Activated naive CD4-positive, alpha-beta T cell treated with anti-CD3 and anti-CD28 coated beads, Interleukin-2, amount 50 U/mL, for 24 hours (primary cell): Measurements from ENCODE around the gene AZIN2.
"Not testable (repeated sequence)": the region's sequence is repeated elsewhere in the genome, so short reads cannot be mapped to it uniquely, and the experiment has no call there.

Experiments
- H3K27ac Mint-ChIP-seq: one replicate; pipeline ENCODE4 v1.8.0; 2021; ENCODE audit warnings: mild to moderate bottlenecking, mixed read lengths
- H3K27me3 Mint-ChIP-seq: one replicate; pipeline ENCODE4 v1.8.0; 2021; ENCODE audit warnings: mixed read lengths
- H3K36me3 Mint-ChIP-seq: one replicate; pipeline ENCODE4 v1.8.0; 2021; ENCODE audit warnings: mixed read lengths
- H3K4me1 Mint-ChIP-seq: one replicate; pipeline ENCODE4 v1.8.0; 2021; ENCODE audit warnings: mixed read lengths
- H3K4me3 Mint-ChIP-seq: one replicate; pipeline ENCODE4 v1.8.0; 2021; ENCODE audit warnings: mild to moderate bottlenecking, mixed read lengths
- H3K9me3 Mint-ChIP-seq: one replicate; pipeline ENCODE4 v1.8.0; 2021; ENCODE audit warnings: mixed read lengths

AZIN2 gene

DNA sequence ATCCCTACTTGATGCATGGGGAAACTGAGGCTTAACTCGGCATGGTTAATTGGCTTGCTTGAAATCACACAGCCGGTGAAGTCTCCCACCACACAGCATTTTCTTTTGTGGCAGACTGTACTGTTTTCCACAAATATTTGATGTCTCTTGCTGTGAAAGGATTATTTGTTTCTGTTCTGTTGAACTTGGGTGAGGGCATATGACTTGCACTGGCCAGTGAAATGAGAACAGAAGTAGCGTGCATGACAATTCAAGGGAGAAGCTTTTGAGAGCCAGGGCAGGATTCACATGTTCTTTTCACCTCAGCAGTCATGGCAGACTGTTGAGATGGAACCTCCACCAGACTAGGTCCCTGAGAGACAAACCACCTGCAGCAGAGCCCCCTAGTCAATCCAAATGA lies 32.5 kb upstream of the AZIN2 start:
- Mint-ChIP-seq H3K9me3 (no peaks in the 10 kb centered on the region), H3K27me3 (no peaks in the 10 kb centered on the region), H3K27ac (peak overlapping the region; percentile 23), H3K4me3 (no peak overlapping the region), H3K4me1 (no peaks in the 10 kb centered on the region), H3K36me3 (no peaks in the 10 kb centered on the region)

DNA sequence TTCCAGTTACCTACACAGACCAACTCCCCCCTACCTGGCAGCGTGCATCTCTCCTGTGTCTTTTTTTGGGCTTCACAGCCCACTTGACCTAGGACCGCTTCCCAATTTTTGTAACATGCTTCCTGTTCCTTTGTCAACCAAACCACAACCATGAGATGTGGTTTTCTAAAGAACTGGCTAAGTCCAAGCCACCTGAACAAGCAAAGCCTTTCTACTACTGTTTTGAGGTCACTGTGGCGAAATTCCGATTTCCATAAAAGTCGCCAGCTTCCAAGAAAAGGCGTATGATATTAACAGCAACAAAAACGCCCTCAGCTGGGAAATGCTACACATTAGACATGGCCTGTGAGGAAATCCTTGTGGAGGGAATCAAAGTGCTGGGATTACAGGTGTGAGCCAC lies 31.6 kb upstream of the AZIN2 start:
- H3K9me3 Mint-ChIP-seq: no peaks in the 10 kb centered on the region

GRCh38 chr1:33050221-33051076 lies 30.5 kb upstream of the AZIN2 start:
- H3K36me3 Mint-ChIP-seq: no peaks in the 10 kb centered on the region
- no peaks in the 10 kb centered on the region for H3K27me3 Mint-ChIP-seq

More for the DNA sequence above, 31.6 kb upstream of the AZIN2 start:
- Mint-ChIP-seq H3K4me3 (no peak overlapping the region), H3K27ac (no peak overlapping the region), H3K27me3 (no peaks in the 10 kb centered on the region), H3K36me3 (no peaks in the 10 kb centered on the region), H3K4me1 (no peaks in the 10 kb centered on the region)

DNA sequence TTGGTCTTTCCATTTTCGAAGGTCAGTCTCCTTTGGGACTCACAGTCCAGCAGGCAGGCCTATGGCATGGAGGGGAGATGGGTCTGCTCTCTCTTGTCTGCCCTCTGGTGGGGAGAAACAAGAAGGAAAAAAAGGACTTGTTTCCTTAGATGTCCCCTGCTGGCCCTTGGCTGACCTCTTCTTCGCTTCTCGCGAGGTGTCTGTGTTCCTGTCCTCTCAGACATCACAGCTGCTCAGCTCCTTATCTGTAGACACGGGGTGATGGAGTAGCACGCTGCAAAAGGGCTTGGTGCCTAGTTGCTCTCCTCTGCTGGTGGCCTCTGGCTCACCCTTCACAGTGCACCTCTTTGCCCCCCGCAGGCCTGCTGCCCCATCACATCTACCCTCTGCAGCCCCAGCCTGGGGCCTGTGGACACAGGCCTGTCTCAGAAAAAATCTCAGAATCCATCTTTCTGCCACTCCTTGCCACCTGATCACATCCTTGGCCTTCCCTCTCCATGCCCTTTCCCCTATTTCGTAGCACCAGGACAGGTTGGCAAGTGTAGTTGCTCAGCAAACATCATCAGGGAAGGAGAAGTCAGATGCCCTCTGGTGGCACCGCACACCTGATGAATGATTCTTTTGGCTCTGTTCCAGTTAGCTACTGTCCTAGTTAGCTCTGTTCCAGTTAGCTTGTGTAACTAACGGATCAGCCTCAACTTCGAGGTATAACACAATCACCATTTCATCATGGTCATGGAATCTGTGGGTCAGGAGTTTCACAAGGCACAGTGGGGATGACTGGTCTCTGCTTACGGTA lies 25.5 kb upstream of the AZIN2 start:
- H3K9me3 Mint-ChIP-seq: no peaks in the 10 kb centered on the region
- no peaks in the 10 kb centered on the region for H3K36me3 Mint-ChIP-seq
- no peak overlapping the region for H3K27ac Mint-ChIP-seq
- no peaks in the 10 kb centered on the region for H3K27me3 Mint-ChIP-seq
- no peak overlapping the region for H3K4me3 Mint-ChIP-seq
- H3K4me1 Mint-ChIP-seq: peaks cover 4% of the 10 kb centered on the region

More at GRCh38 chr1:33050221-33051076, 30.5 kb upstream of the AZIN2 start:
- Mint-ChIP-seq H3K9me3 (no peaks in the 10 kb centered on the region), H3K27ac (no peak overlapping the region), H3K4me1 (peaks cover 2% of the 10 kb centered on the region), H3K4me3 (no peak overlapping the region)

DNA sequence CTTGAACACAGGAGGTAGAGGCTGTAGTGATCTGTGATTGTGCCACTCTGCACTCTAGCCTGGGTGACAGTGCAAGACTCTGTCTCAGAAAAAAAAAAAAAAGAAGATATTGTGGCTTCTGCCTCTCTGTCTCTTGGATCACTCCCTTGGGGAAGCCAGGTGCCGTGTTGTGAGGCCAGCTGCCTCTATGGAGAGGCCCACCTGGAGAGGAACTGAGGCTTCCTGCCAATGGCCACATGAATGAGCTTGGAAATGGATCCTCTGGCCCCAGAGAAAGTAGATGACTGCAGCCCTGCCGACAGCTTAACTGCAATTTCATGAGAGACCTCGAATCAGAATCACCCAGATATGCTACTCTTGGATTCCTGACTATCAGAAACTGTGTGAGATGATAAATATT lies 24.5 kb upstream of the AZIN2 start:
- H3K27ac Mint-ChIP-seq: no peak overlapping the region
- H3K36me3 Mint-ChIP-seq: no peaks in the 10 kb centered on the region
- peaks cover 4% of the 10 kb centered on the region for H3K4me1 Mint-ChIP-seq
- H3K27me3 Mint-ChIP-seq: no peaks in the 10 kb centered on the region
- H3K4me3 Mint-ChIP-seq: no peak overlapping the region
- H3K9me3 Mint-ChIP-seq: no peaks in the 10 kb centered on the region

- Mint-ChIP-seq H3K4me3 (no peak overlapping the region), H3K36me3 (no peaks in the 10 kb centered on the region), H3K27ac (no peak overlapping the region), H3K4me1 (peaks cover 4% of the 10 kb centered on the region), H3K9me3 (no peaks in the 10 kb centered on the region), H3K27me3 (no peaks in the 10 kb centered on the region)
These were observed 23.9 kb upstream of the AZIN2 start for GRCh38 chr1:33057095-33057494.

DNA sequence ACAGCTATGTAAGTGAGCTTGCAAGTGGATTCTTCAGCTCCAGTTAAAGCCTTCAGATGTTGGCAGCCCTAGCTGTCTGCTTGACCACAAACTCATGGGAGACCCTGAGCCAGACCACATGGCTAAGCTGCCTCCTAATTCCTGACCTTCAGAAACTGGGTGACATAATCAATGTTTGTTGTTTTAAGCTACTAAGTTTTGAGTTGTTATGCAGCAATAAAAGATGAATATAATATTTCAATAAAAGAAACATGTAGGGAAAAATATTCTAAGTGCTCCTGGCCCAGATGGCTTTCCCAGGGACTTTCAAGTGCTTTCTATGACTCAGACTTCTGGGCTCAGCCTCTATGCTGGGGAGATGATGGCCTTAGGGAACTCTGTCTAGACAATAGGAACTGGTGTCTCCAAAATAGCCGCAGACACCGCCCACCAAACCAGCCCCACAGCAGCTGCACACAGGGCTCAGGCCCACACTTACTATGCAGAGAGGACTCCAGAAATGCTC lies 20.3 kb upstream of the AZIN2 start:
- Mint-ChIP-seq H3K4me1 (peaks cover under 1% of the 10 kb centered on the region), H3K9me3 (peaks cover 11% of the 10 kb centered on the region), H3K27me3 (no peaks in the 10 kb centered on the region), H3K27ac (no peak overlapping the region), H3K36me3 (peaks cover 19% of the 10 kb centered on the region), H3K4me3 (no peak overlapping the region)

DNA sequence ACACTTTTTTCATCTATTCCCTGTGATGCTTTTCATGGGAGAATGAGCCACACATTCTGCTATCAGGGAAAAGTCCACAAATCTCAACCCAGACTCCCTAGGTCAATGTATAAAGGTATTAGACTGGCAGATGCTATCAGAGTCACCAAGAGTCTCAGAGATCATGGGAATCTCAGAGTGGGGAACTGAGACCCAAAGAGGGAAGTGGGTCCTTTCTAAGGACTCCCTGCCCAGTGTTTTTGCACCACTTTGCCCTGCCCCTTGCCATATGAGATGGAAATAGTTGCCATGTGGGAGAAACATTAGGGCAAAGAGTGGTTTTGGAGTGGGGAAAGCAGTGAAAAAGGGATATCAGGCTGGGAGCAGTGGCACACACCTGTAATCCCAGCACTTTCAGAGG lies 19.1 kb upstream of the AZIN2 start:
- H3K36me3 Mint-ChIP-seq: peaks cover 20% of the 10 kb centered on the region
- no peak overlapping the region for H3K27ac Mint-ChIP-seq
- no peaks in the 10 kb centered on the region for H3K27me3 Mint-ChIP-seq
- no peak overlapping the region for H3K4me3 Mint-ChIP-seq
- H3K4me1 Mint-ChIP-seq: no peaks in the 10 kb centered on the region
- peaks cover 23% of the 10 kb centered on the region for H3K9me3 Mint-ChIP-seq

DNA sequence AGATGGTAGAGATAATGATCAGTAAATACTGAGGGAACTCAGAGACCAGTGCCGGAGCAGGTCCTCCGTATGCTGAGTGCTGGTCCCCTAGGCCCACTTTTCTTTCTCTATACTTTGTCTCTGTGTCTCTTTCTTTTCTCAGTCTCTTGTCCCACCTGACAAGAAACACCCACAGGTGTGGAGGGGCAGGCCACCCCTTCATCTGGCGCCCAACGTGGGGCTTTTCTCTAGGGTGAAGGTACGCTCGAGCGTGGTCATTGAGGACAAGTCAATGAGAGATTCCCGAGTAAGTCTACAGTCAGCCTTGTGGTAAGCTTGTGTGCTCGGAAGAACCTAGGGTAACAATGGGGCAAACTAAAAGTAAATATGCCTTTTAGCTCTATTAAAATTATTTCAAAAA lies 16.7 kb upstream of the AZIN2 start:
- H3K36me3 Mint-ChIP-seq: peaks cover 26% of the 10 kb centered on the region
- not testable (repeated sequence) for H3K27me3 Mint-ChIP-seq, H3K4me1 Mint-ChIP-seq, H3K27ac Mint-ChIP-seq, H3K4me3 Mint-ChIP-seq
- peaks cover 33% of the 10 kb centered on the region for H3K9me3 Mint-ChIP-seq

DNA sequence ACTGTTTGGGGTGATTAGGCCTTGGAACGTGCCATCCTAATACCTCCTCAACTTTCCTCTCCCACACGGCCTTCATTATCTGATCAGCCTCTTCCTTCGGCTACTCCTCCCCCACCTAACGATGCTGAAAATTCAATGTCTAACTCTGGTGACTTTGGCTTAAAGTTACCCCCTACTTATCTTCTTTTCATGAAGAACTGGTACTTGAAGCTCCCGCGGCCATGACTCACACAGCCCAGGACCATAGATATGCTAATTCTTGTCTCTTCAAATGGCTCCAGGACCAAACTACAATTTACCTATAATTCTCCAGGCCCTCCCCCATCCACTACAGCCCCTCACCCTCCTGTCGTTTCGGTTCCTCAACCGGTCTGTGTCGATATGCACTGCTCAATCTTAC lies 15.7 kb upstream of the AZIN2 start:
- H3K4me1 Mint-ChIP-seq: no peaks in the 10 kb centered on the region
- H3K4me3 Mint-ChIP-seq: no peak overlapping the region

GRCh38 chr1:33066477-33066876 lies 14.5 kb upstream of the AZIN2 start:
- H3K9me3 Mint-ChIP-seq: peaks cover 33% of the 10 kb centered on the region
- not testable (repeated sequence) for H3K4me3 Mint-ChIP-seq, H3K4me1 Mint-ChIP-seq, H3K27me3 Mint-ChIP-seq, H3K27ac Mint-ChIP-seq
- peaks cover 26% of the 10 kb centered on the region for H3K36me3 Mint-ChIP-seq

More for the DNA sequence above, 15.7 kb upstream of the AZIN2 start:
- peaks cover 6% of the 10 kb centered on the region for H3K27me3 Mint-ChIP-seq
- H3K36me3 Mint-ChIP-seq: peaks cover 26% of the 10 kb centered on the region
- peak overlapping the region; percentile 80 for H3K27ac Mint-ChIP-seq
- H3K9me3 Mint-ChIP-seq: peaks cover 33% of the 10 kb centered on the region

- H3K36me3 Mint-ChIP-seq: peaks cover 22% of the 10 kb centered on the region
- H3K9me3 Mint-ChIP-seq: peaks cover 33% of the 10 kb centered on the region
- not testable (repeated sequence) for H3K27ac Mint-ChIP-seq, H3K4me3 Mint-ChIP-seq, H3K27me3 Mint-ChIP-seq, H3K4me1 Mint-ChIP-seq
These were observed 12.8 kb upstream of the AZIN2 start for GRCh38 chr1:33068108-33068507.

- no peak overlapping the region for H3K4me3 Mint-ChIP-seq
- peaks cover 7% of the 10 kb centered on the region for H3K36me3 Mint-ChIP-seq
- H3K4me1 Mint-ChIP-seq: no peaks in the 10 kb centered on the region
- peaks cover 6% of the 10 kb centered on the region for H3K27me3 Mint-ChIP-seq
- H3K27ac Mint-ChIP-seq: no peak overlapping the region
- peaks cover 22% of the 10 kb centered on the region for H3K9me3 Mint-ChIP-seq
These were observed 10.3 kb upstream of the AZIN2 start for GRCh38 chr1:33070628-33071027.

- Mint-ChIP-seq H3K27me3 (peaks cover 2% of the 10 kb centered on the region), H3K36me3 (peaks cover under 1% of the 10 kb centered on the region), H3K4me3 (no peak overlapping the region), H3K9me3 (peaks cover 2% of the 10 kb centered on the region), H3K4me1 (no peaks in the 10 kb centered on the region), H3K27ac (no peak overlapping the region)
These were observed 8.2 kb upstream of the AZIN2 start for GRCh38 chr1:33072707-33073106.

DNA sequence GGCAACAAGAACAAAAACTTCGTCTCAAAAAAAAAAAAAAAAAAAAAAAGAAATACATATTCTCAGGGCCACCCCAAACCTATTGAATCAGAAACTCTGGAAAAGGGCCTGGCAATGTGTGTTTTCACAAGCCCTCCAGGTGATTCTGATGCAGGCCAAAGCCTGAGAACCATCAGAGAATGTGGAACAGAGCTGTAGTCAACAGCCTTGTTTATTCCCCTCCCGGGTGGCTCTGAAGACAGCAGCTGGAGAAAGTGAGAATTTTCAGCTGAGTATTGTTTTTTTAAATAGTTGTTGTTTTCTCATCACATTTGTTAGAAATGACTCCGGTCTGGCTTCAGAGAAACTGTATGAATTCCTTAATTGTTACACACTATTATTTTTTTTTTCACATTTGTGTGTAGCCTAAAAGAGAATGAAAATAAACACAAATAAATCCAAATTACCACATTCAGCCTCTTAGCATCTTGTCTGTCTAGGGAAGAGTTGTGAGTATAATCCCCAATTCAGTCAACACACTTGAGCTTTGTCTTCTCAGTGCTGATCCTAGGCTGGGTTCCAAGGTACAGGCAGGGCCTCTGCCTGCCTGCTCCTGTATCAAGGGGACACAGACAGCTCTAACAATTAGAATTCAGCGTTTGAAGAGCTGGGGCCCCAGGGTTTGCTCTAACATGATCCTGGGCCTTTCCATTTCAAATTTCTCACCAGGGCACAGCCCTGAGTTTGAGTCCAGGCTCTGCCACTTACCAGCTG lies 6.6 kb upstream of the AZIN2 start:
- Mint-ChIP-seq H3K27ac (no peak overlapping the region), H3K27me3 (peaks cover 2% of the 10 kb centered on the region), H3K4me1 (no peaks in the 10 kb centered on the region), H3K36me3 (no peaks in the 10 kb centered on the region), H3K9me3 (no peaks in the 10 kb centered on the region), H3K4me3 (no peak overlapping the region)
